ENCODE data around the gene TMEM182. TPM values are rescaled to one million over a fixed set of nuclear protein-coding genes. Genes with fewer than 3 reads are reported as not detected.

Gene TMEM182
- total RNA-seq, 1 donor from 2014 or later = 4.8 TPM

DNA sequence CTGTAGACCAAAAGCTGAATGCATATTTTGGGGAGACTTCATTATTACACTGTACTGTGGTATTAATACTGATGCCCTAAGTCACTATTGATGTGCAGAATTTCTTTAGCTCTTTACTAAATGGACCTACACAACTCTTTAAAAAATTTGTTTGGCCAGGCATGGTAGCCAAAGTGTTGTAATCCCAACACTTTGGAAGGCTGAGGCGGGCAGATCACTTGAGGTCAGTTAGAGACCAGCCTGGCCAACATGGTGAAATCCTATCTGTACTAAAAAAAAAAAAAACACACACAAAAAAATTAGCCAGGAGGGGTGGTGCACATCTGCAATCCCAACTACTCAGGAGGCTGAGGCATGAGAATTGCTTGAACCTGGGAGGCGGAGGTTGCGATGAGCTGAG is 6.4 kb downstream of the TMEM182 start:
- no peak for DNase-seq (ENCODE audit: low read depth)

DNA sequence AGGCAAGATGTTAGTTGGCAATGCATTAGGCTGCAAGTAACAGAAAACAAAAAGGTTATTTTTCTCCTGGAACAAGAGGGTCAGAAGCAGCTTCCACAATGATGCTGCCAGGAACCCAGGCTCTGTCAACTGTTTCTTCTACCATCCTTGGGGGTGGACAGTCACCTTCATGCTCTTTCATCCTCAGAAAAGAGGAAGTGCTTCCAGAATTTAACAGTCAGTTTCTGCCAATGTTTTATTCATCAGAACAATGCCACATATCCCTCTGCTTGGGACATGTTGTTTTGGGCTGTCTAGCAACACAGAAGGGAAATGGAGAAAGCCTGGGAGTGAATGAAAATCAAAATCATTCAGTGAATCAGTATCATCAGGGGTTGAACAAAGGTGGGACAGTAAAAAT is 7.1 kb downstream of the TMEM182 start:
- no peak for DNase-seq (ENCODE audit: low read depth)

DNA sequence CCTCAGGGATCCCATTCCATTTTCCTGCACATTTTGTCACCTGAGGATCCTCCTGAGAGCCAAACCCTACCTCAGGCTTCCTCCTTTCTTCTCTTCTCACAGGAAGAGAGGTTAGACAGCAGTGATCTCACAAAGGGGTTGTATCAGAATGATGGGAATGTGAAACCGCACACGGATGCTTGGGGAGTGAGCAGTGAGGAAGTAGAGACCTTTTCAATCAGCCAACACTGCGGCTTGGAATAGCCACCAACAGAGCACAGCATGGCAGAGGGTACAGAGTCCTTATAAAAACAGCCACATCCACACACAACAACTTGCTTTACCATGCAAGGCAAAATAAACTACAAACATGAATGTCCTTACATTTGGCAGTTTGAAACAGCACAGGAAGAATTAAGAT is 8.7 kb downstream of the TMEM182 start:
- DNase-seq (ENCODE audit: low read depth) = peak; percentile 58

DNA sequence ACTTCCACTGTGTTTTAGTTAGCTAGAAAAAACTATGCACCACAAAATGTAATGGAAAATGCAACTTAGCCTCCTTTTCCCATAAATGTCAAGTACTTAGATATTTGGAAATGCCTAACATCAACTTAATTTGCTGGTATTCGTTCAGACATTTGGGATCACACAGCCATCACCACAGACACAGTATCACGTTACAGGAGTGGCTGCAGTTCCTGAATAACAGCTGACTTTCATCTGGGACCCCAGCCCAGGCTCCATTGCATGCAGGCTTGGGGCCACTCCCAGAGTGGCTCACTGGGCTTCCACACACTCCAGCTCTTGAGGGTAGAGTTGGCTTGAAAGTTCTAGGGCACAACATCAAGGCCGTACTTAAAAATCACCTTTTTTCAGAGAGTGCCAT is 9.3 kb downstream of the TMEM182 start:
- DNase-seq (ENCODE audit: low read depth) = no peak

DNA sequence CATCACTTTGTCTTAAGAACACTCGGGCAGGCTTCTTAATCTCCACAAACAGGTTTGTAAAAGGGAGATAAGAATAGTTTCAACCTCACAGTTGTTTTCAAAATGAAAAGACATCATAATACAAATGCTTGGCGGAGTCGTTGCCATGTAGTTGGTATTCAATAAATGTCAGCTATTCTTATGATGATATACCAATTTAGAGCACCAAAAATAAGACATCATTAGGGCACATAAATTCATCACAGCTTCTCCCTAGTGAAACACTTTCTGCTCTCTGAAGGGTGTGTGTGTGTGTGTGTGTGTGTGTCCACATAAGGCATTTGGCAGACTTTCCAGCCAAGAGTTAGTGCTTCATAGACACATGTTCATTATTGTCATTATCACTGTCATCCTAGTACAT is 10.8 kb downstream of the TMEM182 start:
- DNase-seq (ENCODE audit: low read depth) = no peak

DNA sequence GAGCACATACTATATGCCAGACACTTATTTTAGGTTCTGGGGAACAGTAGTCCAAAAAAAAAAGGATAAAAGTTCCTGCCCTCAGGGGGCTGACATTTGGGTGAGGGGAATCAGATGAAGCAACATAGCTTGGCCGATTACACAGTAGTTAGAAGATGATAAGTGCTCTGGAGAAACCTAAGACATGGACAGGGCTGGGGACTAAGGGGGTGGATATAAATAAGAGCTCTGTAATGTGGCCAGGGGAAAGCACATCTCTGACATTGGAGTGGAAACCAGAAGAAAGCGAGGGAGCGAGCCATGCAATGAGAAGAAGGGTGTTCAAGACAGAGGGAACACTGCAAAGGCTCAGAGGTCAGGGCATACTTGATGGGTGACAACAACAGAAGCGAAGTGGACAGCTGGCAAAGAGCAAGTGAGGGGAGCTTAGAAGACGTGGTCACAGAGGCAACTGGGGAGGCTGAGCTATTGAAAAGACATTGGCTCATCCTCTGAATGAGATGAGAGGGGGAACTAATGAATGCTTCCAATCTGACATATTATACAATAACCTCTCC is 11.4 kb downstream of the TMEM182 start:
- DNase-seq (ENCODE audit: low read depth) = no peak

DNA sequence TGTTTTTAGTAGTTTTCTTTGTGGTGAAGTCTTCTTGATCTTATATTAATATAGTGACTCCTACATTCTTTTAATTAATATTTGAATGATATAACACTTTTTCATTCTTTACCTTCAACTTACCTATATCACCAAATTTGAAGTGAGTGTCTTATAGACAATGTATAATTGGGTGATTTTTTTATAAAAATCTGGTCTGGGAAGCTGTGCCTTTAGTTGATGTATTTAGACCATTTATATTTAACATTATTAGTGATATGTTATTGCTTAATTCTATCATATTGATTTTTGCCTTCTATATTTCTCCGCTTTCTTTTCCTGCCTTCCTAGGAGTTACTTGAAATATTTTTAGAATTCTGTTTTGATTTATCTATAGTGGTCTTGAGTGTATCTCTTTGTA is 16.4 kb downstream of the TMEM182 start:
- no peak for DNase-seq (ENCODE audit: low read depth)

DNA sequence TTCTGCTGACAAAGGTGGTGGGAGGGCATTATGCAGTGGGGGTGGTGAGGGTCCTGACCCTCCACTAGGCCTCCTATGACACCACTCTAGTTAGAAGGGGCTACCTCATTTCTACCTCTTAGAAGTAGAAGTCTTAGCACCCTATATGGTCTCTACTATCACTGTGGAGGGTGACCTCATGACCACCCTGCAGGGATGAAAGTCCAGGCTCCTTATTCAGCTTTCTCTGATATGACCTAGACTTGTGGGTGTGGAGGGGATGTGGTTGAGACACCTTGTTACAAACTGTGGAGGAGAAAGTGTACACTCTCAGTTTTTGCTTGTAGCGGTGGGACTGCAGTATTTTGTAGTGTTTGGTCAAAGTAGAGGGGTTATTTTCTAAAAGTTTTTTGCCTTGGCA is 18.6 kb downstream of the TMEM182 start:
- DNase-seq (ENCODE audit: low read depth) = no peak

DNA sequence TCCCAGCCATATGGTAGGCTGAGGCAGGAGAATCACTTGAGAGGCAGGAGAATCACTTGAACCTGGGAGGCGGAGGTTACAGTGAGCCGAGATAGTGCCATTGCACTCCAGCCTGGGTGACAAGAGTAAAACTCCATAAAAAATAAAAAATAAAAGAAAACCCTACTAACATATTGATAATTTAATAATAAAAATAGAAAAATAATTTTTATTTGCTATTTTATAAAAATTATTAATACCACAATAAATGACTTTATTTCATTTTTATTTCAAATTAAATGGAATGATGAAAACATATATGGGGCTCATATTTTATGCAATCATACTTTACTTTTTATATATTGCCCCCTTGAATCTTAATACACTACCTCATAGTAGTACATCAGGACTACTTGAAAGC is 20.4 kb downstream of the TMEM182 start:
- no peak for DNase-seq (ENCODE audit: low read depth)

DNA sequence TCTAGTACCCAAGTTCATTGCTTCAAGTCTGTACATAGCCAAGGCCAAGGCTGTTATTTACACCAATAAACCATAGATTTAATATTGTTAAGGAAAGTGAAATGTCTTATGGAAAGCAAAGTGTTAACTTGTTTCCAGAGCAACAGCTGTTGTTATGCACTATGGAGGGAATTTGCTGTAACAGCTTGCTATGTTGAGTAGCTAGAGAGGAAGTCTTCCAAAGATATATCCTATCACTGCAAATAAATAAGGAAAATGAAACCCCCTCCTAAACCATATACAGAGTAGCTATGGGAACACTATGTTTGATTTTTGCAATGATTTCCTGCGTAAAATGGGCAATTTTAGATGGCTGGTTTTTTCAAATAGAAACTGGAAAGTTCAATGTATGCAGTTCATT is 21.1 kb downstream of the TMEM182 start:
- DNase-seq (ENCODE audit: low read depth) = no peak

DNA sequence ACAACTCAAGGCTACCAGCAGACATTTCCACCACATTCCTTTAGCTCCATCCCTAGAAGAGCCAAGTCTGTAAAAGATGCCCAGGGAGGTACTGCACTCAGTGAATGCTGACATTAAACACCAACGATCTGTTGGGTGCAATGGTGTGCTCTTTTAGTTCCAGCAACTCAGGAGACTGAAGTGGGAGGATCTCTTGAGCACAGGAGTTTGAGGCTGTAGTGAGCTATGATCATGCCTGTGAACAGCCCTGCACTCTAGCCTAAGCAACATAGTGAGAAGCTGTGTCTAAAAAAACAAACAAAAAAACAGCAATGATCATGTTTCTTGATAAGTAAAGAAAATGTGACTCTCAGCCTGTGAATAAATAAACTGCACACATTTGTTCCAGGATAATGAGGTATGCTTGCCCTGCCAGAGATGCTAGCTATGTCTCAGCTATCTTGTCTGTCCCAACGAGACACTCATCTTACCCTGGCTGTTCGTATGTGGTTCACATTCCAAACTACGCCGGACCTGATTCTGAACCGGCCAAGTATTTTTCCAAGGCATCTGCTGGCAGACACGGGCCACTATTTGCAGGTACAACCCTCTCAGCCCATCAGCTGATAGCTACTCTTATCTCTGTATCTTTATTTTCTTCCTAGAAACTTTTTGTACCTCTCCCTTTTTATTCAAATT is 21.8 kb downstream of the TMEM182 start:
- no peak for DNase-seq (ENCODE audit: low read depth)

DNA sequence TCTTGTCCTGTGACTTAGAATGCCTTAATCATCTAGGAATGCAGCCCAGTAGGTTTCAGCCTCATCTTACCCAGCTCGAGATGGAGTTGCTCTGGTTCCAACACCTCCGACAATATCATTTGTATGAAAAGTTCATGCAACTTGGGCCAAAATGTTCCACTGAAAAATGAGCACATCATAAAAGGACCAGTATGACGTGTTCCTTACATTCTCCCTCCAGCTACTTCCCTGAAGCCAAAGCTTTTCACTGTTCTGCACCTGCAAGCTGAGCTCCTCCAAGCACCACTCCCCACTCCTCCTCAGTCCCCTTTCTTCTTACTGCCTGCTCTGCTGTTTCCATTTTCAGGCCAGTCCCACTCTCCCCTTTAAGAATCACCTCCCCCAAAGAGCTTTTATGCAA is 23.1 kb downstream of the TMEM182 start:
- no peak for DNase-seq (ENCODE audit: low read depth)

DNA sequence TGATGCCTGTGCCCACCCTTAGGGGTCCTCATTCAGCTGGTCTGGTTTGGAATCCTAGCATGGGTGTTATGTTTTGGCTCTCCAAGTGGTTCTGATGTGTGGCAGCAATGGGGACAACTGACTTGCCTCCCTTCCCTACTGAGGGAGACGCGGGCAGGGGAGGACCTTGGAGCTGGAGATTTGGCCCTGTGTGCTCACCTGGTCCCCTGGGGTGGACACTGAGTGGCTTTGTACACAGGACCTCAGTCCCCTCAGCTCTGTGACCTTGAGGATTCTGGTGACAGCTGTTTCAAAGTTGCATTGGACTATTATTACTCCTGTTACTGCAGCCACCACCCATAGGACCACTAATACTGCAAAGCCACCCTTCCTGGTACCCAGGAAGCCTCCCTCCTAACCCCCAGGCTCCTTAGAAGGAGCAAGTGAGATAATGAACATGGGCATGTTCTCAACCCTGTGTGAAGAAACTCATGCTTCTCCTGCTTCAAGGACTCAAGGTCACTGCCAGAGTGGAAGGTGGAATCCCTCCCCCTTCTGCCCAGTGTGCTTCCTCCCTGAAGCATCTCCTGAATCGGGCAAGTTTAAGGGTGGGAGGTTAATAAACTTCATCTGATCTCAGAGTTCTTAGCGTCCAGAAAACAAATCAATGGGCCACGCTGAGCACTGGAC is 26.5 kb downstream of the TMEM182 start:
- DNase-seq (ENCODE audit: low read depth) = no peak

DNA sequence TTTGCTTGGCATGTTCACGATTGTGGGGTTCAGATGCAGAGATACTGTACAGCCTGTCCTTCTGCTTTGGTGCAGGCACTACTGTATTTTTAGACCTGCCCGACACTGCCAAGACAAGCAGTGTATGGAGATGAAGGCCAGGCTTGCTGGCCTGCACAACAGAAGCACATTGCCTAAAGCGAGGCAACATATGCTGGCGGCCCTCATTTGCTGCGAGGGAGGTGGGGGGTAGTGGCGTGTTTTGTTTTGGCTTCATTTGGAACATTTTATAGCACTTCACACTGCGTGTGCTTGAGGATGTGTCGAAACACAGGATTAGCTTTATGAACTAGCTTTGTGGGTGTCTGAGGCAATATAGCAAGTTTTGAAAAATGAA is 27.0 kb downstream of the TMEM182 start:
- no peak for DNase-seq (ENCODE audit: low read depth)

DNA sequence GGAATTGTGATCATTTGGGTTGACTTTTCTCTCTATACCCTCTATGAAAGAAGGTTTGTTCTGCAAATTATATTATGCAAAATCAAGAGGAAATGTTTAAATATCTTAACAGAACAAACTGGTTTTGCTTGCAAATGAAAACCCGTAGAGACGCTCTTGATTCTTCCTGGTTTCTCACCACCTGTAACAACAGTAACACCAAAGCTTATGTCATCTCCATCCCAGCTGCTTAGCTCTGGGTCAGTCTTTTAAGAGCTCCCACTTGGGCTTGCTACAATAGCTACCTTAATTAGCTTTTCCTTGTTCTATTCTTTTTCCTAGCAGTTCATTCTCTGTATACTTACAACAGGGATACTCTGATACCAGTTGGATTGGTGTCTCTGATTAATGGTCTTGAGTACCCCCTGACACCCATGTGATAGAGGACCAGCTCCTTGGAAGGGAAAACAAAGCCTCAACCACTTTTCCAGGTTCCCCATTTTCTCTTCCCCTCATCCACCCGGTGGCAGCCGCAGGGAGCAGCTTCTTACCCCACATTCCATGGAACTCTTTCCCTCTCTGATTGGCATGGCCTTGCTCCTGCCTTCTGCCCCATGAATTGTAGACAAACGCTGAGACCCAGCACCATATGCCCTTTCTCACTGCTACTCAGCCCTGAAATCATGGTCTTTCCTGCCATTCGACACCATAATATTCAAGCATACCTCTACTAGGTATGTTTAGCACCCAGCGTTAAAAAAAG is 27.7 kb downstream of the TMEM182 start:
- no peak for DNase-seq (ENCODE audit: low read depth)

DNA sequence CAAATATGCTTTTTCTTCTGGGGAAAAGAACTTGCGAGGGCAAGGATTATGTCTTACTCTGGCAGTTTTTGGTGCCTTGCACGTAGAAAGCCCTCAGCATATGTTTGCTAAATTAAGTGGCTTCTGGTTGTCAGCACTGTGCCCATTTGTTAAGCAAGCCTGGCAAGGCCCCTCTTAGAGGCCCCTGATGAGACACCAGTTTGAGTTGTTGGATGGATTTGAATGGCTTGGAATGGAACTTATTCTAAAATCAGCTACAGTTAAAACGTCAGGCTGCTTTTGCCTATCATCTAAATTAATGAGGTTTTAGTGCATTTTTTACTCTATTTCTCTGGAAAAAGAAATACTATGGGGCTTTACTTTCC is 28.2 kb downstream of the TMEM182 start:
- DNase-seq (ENCODE audit: low read depth) = no peak

DNA sequence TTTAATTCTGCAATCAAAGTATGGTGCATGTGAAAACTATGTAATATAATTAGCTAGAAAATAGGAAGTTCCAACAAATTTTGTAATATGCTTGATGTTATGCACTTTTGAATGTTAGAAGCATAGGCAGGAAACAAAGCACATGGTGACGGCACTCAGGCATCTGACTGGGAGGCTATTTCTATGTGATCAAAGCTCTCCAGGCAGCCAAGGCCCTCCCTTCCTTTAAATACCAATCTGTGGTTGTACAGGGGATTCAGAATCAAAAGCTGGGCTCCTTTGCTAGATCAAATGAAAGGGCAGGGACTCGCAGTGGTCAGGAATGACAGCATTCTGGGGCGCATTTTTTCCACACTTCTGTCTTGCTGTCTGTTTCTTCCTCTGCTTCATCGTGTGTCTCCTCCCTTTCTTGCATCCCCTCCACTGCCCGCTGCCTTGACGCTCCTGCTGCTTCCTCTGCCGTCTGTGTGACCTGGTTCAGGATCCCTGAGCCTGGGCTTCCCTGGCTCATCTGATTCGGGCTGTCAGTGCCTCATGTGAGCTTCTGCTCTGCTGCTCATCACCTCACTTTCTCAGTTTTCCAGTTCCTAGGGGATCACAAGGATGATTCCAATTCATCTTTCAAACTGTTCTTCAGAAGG is 30.9 kb downstream of the TMEM182 start:
- no peak for DNase-seq (ENCODE audit: low read depth)

DNA sequence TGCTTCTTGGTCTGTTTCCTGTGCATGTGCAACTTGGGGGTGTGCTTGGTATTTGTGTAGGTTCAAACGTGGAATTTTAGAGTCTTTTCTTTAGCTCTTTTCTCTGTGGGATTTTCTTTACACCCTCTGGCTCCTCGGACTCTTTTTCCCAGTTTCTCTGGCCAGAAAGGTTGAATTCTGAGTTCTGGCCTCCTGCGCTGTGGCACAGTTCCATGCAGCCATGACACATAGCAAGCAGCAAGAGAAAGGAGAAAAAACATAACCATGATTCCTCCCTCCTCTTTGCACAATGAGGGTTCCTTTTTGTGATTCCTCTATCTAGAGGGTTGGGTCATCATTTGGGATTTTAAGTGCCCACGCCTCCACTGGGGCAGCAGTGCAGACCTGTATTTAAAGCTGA is 33.8 kb downstream of the TMEM182 start:
- DNase-seq (ENCODE audit: low read depth) = no peak

DNA sequence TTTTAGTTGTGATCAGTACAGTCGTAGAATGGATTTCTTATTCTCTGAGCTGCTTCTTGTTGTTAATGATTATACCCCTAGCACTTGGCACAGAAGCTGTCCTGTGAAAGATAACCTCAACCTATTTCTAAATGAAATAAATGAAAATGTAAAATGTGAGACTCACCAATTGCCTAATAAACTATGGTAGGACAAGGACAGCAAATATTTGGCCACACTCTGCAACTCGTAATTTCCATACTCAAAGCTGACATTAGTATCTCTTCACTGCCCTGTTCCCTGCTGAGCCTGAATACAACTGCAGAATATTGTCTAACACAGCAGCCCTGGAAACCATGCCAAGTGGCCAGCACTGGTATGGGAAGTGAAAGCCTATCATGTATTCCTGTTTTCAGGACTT is 34.5 kb downstream of the TMEM182 start:
- DNase-seq (ENCODE audit: low read depth) = peak; percentile 31

DNA sequence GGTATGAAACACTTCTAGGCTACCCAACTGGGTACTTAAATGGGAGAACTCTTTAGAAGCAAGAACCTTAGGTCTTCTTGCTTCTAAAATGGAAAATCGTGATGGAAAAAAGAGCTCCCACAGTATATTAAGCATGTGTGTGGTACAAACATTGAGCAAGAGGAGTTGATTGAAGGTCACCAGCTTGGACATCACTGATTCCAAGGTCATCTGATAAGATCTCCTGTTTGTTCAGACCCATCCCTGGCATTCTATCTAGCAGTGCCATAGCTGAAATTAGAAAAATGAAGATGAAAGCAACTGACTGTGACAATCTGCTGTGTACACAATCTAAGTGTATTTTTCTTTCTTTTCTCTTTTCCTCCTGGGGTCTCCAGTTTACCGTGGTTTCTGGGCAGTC is 35.7 kb downstream of the TMEM182 start:
- DNase-seq (ENCODE audit: low read depth) = no peak

DNA sequence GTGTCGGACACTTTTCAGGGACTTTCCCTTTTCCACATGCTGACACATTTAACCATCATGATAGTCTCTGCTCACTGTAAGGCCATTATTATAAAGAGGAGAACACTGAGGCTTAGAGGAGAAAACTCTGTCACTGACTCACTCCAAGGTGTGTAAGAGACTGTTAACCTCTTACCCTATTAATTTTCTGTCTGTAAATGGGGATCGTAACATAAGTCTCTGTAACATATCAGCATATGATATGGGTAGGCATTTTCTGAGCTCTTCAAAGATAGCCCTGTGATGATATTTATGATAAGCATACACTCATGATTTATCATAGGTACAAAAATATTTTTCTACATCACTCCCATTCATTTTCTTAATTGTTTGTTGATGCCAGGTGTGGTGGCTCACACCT is 36.4 kb downstream of the TMEM182 start:
- DNase-seq (ENCODE audit: low read depth) = no peak

DNA sequence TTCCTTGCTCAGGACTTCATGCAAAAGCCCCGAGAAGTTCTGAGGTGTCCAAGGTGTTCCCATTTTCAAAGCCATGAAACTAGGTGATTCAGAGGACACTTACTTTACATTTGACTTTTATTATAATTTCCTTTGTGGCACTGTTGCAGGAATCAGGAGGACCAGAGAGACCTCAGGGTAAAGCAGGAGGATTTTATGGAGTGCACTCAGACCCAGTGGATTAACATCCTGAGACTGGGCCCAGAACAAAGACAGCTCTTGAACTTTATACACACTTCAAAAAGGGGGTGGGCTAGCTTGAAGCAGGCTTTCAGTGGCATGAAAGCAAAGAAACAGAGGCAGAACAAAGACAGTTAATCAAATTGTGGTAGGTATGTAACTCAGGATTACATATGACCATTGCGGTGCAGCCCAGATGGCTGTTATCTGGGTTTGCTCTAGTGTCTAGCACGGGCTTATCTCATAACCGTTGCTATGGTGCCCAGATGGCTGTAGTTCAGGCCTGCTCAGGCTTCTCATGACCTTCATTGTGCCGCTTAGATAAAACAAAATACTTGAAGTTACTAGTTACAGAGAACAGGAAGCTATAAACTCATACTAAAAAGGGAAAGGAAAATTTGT is 39.4 kb downstream of the TMEM182 start:
- no peak for DNase-seq (ENCODE audit: low read depth)
